ENCODE measurements around the gene CPB1.

The CPB1 gene

GRCh38 chr3:148903022-148903442, 75.4 kb downstream of the CPB1 start:
- Histone ChIP-seq H3K9ac (ENCODE audit: low read depth in 1 of 2, low read length in 2 of 2) (no peak overlapping the region), H3K27ac (ENCODE audit: low read depth in 2 of 2, low read length in 2 of 2) (no peak overlapping the region)

DNA sequence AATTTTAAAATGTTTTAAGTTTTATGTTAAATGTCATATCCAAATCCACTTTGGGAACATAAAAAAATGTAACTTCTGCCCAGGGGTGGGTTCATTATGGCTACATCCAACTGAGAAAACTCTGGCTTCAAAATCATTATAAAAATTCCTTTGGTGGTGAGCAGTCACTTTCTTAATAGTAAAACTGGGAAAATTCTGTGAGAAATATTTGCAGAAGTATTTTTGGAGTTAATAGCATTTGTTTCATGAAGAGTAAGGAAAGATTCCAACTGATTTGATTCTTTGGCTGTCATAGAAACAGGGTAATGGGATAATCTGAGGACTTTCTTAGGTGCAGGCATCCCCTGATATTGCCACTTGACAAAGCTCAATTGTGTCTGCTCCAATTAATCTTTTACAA, 76.3 kb downstream of the CPB1 start:
- Histone ChIP-seq H3K9me3 (ENCODE audit: control insufficient read depth in 2 of 2, low read length in 2 of 2) (no peaks in the 10 kb centered on the region), H3K27me3 (ENCODE audit: control insufficient read depth in 2 of 2, insufficient read depth in 2 of 2, low read length in 2 of 2) (no peaks in the 10 kb centered on the region), H3K36me3 (ENCODE audit: control insufficient read depth in 2 of 2, insufficient read depth in 2 of 2, low read length in 2 of 2) (no peaks in the 10 kb centered on the region), H3K9ac (ENCODE audit: low read depth in 1 of 2, low read length in 2 of 2) (no peak overlapping the region), H3K27ac (ENCODE audit: low read depth in 2 of 2, low read length in 2 of 2) (no peak overlapping the region), H3K4me3 (ENCODE audit: low read length in 2 of 2) (no peak overlapping the region), H3K4me1 (ENCODE audit: control insufficient read depth in 2 of 2, insufficient read depth in 2 of 2, low read length in 2 of 2) (no peaks in the 10 kb centered on the region)

More at GRCh38 chr3:148903022-148903442, 75.4 kb downstream of the CPB1 start:
- H3K36me3 ChIP-seq (ENCODE audit: control insufficient read depth in 2 of 2, insufficient read depth in 2 of 2, low read length in 2 of 2): no peaks in the 10 kb centered on the region
- no peaks in the 10 kb centered on the region for H3K4me1 ChIP-seq (ENCODE audit: control insufficient read depth in 2 of 2, insufficient read depth in 2 of 2, low read length in 2 of 2)
- H3K9me3 ChIP-seq (ENCODE audit: control insufficient read depth in 2 of 2, low read length in 2 of 2): no peaks in the 10 kb centered on the region
- no peak overlapping the region for H3K4me3 ChIP-seq (ENCODE audit: low read length in 2 of 2)
- no peaks in the 10 kb centered on the region for H3K27me3 ChIP-seq (ENCODE audit: control insufficient read depth in 2 of 2, insufficient read depth in 2 of 2, low read length in 2 of 2)

DNA sequence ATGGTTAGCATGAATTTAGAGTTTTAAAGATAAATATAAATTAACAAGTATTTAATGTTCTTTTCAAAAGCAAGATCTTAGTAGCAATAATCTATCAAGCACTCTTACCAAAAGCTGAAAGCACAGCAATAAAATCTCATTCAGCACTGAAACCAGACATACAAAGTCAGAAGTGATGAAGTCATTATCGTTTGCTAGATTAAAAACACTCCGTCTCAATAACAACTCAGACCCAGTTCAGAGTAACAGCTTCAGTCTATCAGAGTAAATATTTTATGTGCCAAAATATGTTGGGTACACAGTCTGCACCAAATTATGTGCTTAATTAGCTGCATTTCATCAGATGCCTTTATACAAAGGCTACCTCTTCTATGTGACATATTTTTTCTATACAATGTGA, 79.1 kb downstream of the CPB1 start:
- Histone ChIP-seq H3K36me3 (ENCODE audit: control insufficient read depth in 2 of 2, insufficient read depth in 2 of 2, low read length in 2 of 2) (no peaks in the 10 kb centered on the region), H3K4me1 (ENCODE audit: control insufficient read depth in 2 of 2, insufficient read depth in 2 of 2, low read length in 2 of 2) (no peaks in the 10 kb centered on the region), H3K27ac (ENCODE audit: low read depth in 2 of 2, low read length in 2 of 2) (no peak overlapping the region), H3K4me3 (ENCODE audit: low read length in 2 of 2) (no peak overlapping the region), H3K27me3 (ENCODE audit: control insufficient read depth in 2 of 2, insufficient read depth in 2 of 2, low read length in 2 of 2) (no peaks in the 10 kb centered on the region), H3K9me3 (ENCODE audit: control insufficient read depth in 2 of 2, low read length in 2 of 2) (no peaks in the 10 kb centered on the region), H3K9ac (ENCODE audit: low read depth in 1 of 2, low read length in 2 of 2) (no peak overlapping the region)
